HCT116 (cell line): ENCODE data around the gene KRTAP5-2. TPM values are rescaled to one million over a fixed set of nuclear protein-coding genes. Genes with fewer than 3 reads are reported as not detected.
"Not testable (repeated sequence)": the region's sequence is repeated elsewhere in the genome, so short reads cannot be mapped to it uniquely, and the experiment has no call there.

Source experiments
- ATAC-seq: fragments of 200-7000 bp; cut with Tn5 transposase; 2 replicates; pipeline ENCODE4 v1.9.1; 2020; ENCODE audit warnings: mild to moderate bottlenecking, moderate library complexity
- BruUV-seq: library from RNA; stranded (reverse); fragments of 400-500 nt; replicated peaks from 2 replicates; lab custom pipeline; 2021; lab: Mats Ljungman, UMichigan
- CTCF ChIA-PET: fragments of 300-600 bp; sonication (Branson Sonifier 250); formaldehyde crosslinking; loops from one replicate; lab custom pipeline; 2021; ENCODE audit warnings: antibody characterized with exemption; lab: Charles Lee
- POLR2A ChIA-PET: fragments of 300-600, 350-600 bp; sonication (Branson Sonifier 250); formaldehyde crosslinking; loops from one replicate; lab custom pipeline; 2021; ENCODE audit warnings: antibody characterized with exemption; lab: Charles Lee
- RAD21 ChIA-PET, 2 experiments: fragments of 300-600 bp; sonication (Branson Sonifier 250); formaldehyde crosslinking; loops; one replicate each; lab custom pipeline; 2023; ENCODE audit warnings: low total read pairs in 2 of 2; ENCODE audit not compliant: uncharacterized antibody in 2 of 2, unreplicated experiment in 2 of 2, low non-redundant PET in 1 of 2; lab: Charles Lee
- DNase-seq: peaks from one replicate; pipeline ENCODE4 v3.0.0-alpha.2; 2010; ENCODE audit warnings: low read depth, low spot score
- H2AFZ ChIP-seq: fragments of 200-600 bp; shearing (Covaris generic), sonication (generic); 2 replicates; pipeline ENCODE4 v1.6.1; 2017; ENCODE audit warnings: low read depth, mixed run types, mixed read lengths, antibody characterized with exemption, low read length; ENCODE audit not compliant: poor library complexity, severe bottlenecking
- H3K27ac ChIP-seq: 2 replicates; pipeline ENCODE4 v1.5.1; 2012; ENCODE audit warnings: low read depth, low read length
- H3K27me3 ChIP-seq: fragments of 200-600 bp; sonication (generic); 2 replicates; pipeline ENCODE4 v1.6.1; 2016; ENCODE audit warnings: mixed run types, low read length, mixed read lengths; ENCODE audit not compliant: insufficient read depth
- H3K36me3 ChIP-seq, 2 experiments: fragments of 200-500 bp in 1 of 2; fragments of 200-600 bp in 1 of 2; sonication (Bioruptor generic) in 1 of 2; sonication (generic) in 1 of 2; 2 replicates each; pipeline versions ENCODE4 v1.5.1 to v1.6.1; 2014 to 2016; ENCODE audit warnings: low read length in 2 of 2, inconsistent platforms in 1 of 2, mixed read lengths in 1 of 2, mixed run types in 1 of 2; ENCODE audit not compliant: insufficient read depth in 2 of 2, control insufficient read depth in 1 of 2
- H3K4me1 ChIP-seq, 2 experiments: fragments of 200-600 bp in 1 of 2; sonication (generic) in 1 of 2; 2 replicates each; pipeline versions ENCODE4 v1.5.1 to v1.6.1; 2012 to 2017; ENCODE audit warnings: low read length in 2 of 2, inconsistent platforms in 1 of 2, mild to moderate bottlenecking in 1 of 2, mixed read lengths in 1 of 2, mixed run types in 1 of 2, moderate library complexity in 1 of 2; ENCODE audit not compliant: insufficient read depth in 2 of 2, control insufficient read depth in 1 of 2
- H3K4me2 ChIP-seq: fragments of 200-600 bp; sonication (generic); 2 replicates; pipeline ENCODE4 v1.6.1; 2017; ENCODE audit warnings: mixed run types, low read length, mixed read lengths
- H3K4me3 ChIP-seq, 2 experiments: fragments of 200-600 bp in 1 of 2; sonication (generic) in 1 of 2; replicated peaks in 1 of 2; 2 replicates each; pipeline ENCODE4 v1.5.1; 2011 to 2016; ENCODE audit warnings: low read length in 2 of 2, control low read depth in 1 of 2, low read depth in 1 of 2, mild to moderate bottlenecking in 1 of 2, mixed read lengths in 1 of 2, mixed run types in 1 of 2
- H3K79me2 ChIP-seq: fragments of 200-600 bp; sonication (generic); 2 replicates; pipeline ENCODE4 v1.6.1; 2017; ENCODE audit warnings: mild to moderate bottlenecking, mixed run types, low read length, moderate library complexity, mixed read lengths; ENCODE audit not compliant: insufficient read depth
- H3K9ac ChIP-seq: fragments of 200-600 bp; sonication (generic); 2 replicates; pipeline ENCODE4 v1.6.1; 2016; ENCODE audit warnings: low read length, mixed read lengths
- H3K9me2 ChIP-seq: fragments of 200-600 bp; sonication (generic), shearing (Covaris generic); 2 replicates; pipeline ENCODE4 v1.6.1; 2017; ENCODE audit warnings: mixed run types, mild to moderate bottlenecking, moderate library complexity; ENCODE audit not compliant: insufficient read depth
- H3K9me3 ChIP-seq, 2 experiments: fragments of 200-500 bp in 1 of 2; fragments of 200-600 bp in 1 of 2; sonication (Bioruptor generic) in 1 of 2; sonication (generic) in 1 of 2; 2 replicates each; pipeline ENCODE4 v1.6.1; 2014 to 2017; ENCODE audit warnings: low read length in 2 of 2, mixed read lengths in 2 of 2, inconsistent platforms in 1 of 2, low read depth in 1 of 2, mild to moderate bottlenecking in 1 of 2, mixed run types in 1 of 2, moderate library complexity in 1 of 2; ENCODE audit not compliant: control insufficient read depth in 1 of 2, insufficient read depth in 1 of 2
- H4K20me1 ChIP-seq: fragments of 200-600 bp; sonication (generic), shearing (Covaris generic); 2 replicates; pipeline ENCODE4 v1.6.1; 2017; ENCODE audit warnings: mixed run types, mild to moderate bottlenecking, moderate library complexity; ENCODE audit not compliant: insufficient read depth
- ELF1 ChIP-seq: IDR thresholded peaks from 2 replicates; pipeline ENCODE4 v1.6.1; 2012; ENCODE audit warnings: low read depth, borderline replicate concordance
- intact Hi-C: fragments of 100-400 bp; cut with micrococcal nuclease; formaldehyde crosslinking; loops from 2 replicates; pipeline ENCODE4 v1.10.0; 2022
- total RNA-seq: library from RNA; stranded (reverse); gene quantifications from one replicate; pipeline ENCODE4 v1.2.1, GENCODE V29; 2021; ENCODE audit not compliant: unreplicated experiment

The KRTAP5-2 gene
- total RNA-seq, 1 experiment from 2014 or later = not detected

DNA sequence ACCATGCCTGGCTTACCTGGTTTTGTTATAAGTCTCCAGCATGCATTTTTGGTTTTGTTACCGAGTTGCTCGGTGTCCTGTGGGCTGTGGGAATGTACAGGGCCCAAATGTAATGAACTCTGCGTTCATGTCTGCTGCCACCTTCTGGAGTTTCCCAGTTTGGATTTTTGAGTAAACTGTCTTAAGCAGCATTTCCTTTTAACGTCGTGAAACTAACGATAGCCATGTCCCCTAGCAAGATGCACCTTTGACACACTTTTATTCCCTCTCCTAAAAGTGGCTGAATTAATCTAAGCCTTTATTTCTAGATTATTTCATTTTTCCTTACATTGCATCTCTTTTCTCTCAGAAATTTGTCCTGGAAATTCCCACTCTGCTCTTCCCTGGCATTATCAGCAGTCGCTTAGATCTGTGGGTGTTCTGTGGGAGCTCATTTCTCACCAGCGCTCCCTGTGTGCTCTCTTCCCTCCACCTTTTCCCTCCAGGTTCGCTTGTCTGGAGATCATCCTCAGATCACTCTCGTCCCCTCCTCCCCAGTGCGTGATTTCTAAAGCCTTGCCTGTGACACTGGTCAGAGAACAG lies 2.0 kb downstream of the KRTAP5-2 start:
- not testable (repeated sequence) for H3K36me3 ChIP-seq, BruUV-seq, H3K9ac ChIP-seq, H3K9me3 ChIP-seq, H3K4me1 ChIP-seq, H3K27ac ChIP-seq, H3K79me2 ChIP-seq, H4K20me1 ChIP-seq, DNase-seq, H3K9me2 ChIP-seq, H3K4me3 ChIP-seq
- H3K4me2 ChIP-seq = 0 out of 2 replicates have a peak overlapping the region, but pooled peaks have one; percentile 21
- ChIA-PET POLR2A (interaction anchor here (0.9 to 1.5 kb wide), 2 partner anchors 48 to 49 kb away, joined by 3 to 4 read pairs; no protein-coding TSS in a partner anchor), CTCF (interaction anchor here (0.9 to 1.9 kb wide), 11 partner anchors 9 to 49 kb away, joined by 3 to 29 read pairs (median 5); no protein-coding TSS in a partner anchor), RAD21 (interaction anchor here (0.8 to 1.2 kb wide), 3 partner anchors 20 to 50 kb away, joined by 3 to 5 read pairs (median 3); no protein-coding TSS in a partner anchor)
- H3K27me3 ChIP-seq = peaks cover 32% of the 10 kb centered on the region; the same call in 1 of the 2 replicates
- peak; percentile 33 for ATAC-seq
- peak overlapping the region; percentile 88 for H2AFZ ChIP-seq
- intact Hi-C loops = loop anchor here (1.0 kb wide), 1 partner anchor 50 kb away; no protein-coding TSS in a partner anchor

DNA sequence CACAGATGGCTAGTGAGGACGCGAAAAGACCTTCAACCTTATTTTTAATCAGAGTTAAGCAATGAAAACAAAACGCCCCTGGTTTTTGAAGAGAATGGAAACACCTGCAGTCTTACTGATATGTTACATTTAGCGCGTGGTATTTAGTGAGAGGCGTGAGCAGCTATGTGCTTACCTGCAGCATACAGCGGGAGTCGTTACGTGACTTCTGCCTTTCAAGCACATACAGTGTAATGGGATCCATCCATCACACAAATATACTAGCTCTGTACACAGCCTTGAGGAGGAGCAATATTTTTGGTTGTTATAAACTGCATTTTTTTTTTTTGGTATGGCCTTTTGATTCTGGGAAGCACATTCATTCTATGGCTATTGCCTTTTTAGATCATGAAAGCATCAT lies 5.5 kb downstream of the KRTAP5-2 start:
- CTCF ChIA-PET = no interaction called here

More for the DNA sequence above, 5.5 kb downstream of the KRTAP5-2 start:
- no peak for ATAC-seq
- H3K9me2 ChIP-seq = no peaks in the 10 kb centered on the region
- H3K79me2 ChIP-seq = no peaks in the 10 kb centered on the region
- POLR2A ChIA-PET = no interaction called here
- intact Hi-C loops = no loop called here
- no peak for DNase-seq
- TF ChIP-seq ELF1 = no peak
- peaks cover 0 to 3% of the 10 kb centered on the region in 2 experiments; a peak in 1 of 4 replicates for H3K4me1 ChIP-seq
- no peak overlapping the region for H2AFZ ChIP-seq
- H4K20me1 ChIP-seq = no peaks in the 10 kb centered on the region
- no peak overlapping the region for H3K9ac ChIP-seq
- H3K27ac ChIP-seq = no peak overlapping the region
- RAD21 ChIA-PET = no interaction called here
- H3K9me3 ChIP-seq = no peaks in the 10 kb centered on the region
- H3K4me2 ChIP-seq = no peak overlapping the region
- BruUV-seq = no TSS peak
- no peaks in the 10 kb centered on the region for H3K36me3 ChIP-seq
- no peak overlapping the region for H3K4me3 ChIP-seq
- H3K27me3 ChIP-seq = peaks cover 17% of the 10 kb centered on the region; the same call in 1 of the 2 replicates
